GM23338 (cell line): ENCODE data around the gene OTOG.

ENCODE experiments used
- EZH2phosphoT487 ChIP-seq: fragments of 200-600 bp; sonication (generic); IDR thresholded peaks from one replicate; pipeline ENCODE4 v1.8.1; 2018; ENCODE audit warnings: antibody characterized with exemption; ENCODE audit not compliant: unreplicated experiment
- TF ChIP-seq, protein P1 (sequence below), 2 experiments: fragments of 200-600 bp in 1 of 2; sonication (generic) in 1 of 2; conservative IDR thresholded peaks; 2 replicates each; pipeline versions ENCODE4 v1.5.1 to v1.6.1; 2016 to 2017; ENCODE audit warnings: antibody characterized with exemption in 2 of 2, low read depth in 2 of 2, mild to moderate bottlenecking in 2 of 2, moderate library complexity in 1 of 2
- TF ChIP-seq, protein P2 (sequence below): IDR thresholded peaks from one replicate; pipeline ENCODE4 v1.6.1; 2018; ENCODE audit warnings: antibody characterized with exemption; ENCODE audit not compliant: unreplicated experiment

DNA sequence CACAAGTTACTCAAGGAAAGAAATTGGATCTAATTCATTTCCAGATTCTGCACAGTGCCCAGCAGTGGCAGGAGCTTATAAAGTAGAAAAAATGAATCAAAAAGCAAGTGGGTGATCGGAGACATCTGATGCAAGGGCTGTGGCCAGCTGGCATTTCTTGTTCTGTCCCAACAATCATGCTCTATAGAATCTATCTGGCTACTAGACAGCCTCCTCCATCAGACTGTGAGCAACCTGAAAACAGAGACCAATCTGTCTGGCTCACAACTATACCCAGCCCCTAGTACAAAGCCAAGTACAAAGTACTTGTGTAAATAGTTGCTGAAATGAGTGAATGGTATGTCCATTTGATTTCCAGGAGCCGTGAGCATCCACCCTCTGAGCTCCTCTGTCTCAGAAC, 14.3 kb upstream of the OTOG start:
- TF ChIP-seq, protein P1, sequence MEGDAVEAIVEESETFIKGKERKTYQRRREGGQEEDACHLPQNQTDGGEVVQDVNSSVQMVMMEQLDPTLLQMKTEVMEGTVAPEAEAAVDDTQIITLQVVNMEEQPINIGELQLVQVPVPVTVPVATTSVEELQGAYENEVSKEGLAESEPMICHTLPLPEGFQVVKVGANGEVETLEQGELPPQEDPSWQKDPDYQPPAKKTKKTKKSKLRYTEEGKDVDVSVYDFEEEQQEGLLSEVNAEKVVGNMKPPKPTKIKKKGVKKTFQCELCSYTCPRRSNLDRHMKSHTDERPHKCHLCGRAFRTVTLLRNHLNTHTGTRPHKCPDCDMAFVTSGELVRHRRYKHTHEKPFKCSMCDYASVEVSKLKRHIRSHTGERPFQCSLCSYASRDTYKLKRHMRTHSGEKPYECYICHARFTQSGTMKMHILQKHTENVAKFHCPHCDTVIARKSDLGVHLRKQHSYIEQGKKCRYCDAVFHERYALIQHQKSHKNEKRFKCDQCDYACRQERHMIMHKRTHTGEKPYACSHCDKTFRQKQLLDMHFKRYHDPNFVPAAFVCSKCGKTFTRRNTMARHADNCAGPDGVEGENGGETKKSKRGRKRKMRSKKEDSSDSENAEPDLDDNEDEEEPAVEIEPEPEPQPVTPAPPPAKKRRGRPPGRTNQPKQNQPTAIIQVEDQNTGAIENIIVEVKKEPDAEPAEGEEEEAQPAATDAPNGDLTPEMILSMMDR (conservative IDR thresholded peaks at IDR 0.05; ENCODE audit: low read depth in 2 of 2) = no peak
- TF ChIP-seq, protein P2, sequence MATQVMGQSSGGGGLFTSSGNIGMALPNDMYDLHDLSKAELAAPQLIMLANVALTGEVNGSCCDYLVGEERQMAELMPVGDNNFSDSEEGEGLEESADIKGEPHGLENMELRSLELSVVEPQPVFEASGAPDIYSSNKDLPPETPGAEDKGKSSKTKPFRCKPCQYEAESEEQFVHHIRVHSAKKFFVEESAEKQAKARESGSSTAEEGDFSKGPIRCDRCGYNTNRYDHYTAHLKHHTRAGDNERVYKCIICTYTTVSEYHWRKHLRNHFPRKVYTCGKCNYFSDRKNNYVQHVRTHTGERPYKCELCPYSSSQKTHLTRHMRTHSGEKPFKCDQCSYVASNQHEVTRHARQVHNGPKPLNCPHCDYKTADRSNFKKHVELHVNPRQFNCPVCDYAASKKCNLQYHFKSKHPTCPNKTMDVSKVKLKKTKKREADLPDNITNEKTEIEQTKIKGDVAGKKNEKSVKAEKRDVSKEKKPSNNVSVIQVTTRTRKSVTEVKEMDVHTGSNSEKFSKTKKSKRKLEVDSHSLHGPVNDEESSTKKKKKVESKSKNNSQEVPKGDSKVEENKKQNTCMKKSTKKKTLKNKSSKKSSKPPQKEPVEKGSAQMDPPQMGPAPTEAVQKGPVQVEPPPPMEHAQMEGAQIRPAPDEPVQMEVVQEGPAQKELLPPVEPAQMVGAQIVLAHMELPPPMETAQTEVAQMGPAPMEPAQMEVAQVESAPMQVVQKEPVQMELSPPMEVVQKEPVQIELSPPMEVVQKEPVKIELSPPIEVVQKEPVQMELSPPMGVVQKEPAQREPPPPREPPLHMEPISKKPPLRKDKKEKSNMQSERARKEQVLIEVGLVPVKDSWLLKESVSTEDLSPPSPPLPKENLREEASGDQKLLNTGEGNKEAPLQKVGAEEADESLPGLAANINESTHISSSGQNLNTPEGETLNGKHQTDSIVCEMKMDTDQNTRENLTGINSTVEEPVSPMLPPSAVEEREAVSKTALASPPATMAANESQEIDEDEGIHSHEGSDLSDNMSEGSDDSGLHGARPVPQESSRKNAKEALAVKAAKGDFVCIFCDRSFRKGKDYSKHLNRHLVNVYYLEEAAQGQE = no peak
- TF ChIP-seq EZH2phosphoT487 = no peak
